GM13977 (cell line): Measurements from ENCODE around the gene ALDH18A1.
"Not testable (repeated sequence)": the region's sequence is repeated elsewhere in the genome, so short reads cannot be mapped to it uniquely, and the experiment has no call there.

Source experiments
- DNase-seq: peaks from one replicate; pipeline ENCODE4 v3.0.0; 2012; ENCODE audit warnings: low spot score
- in situ Hi-C: fragments of 300-500 bp; cut with MboI; formaldehyde crosslinking; loops from one replicate; pipeline ENCODE4 v1.12.0; 2022; ENCODE audit warnings: low sequenced_read_pairs, low pct_unique_long_range_greater_than_20kb, mixed read lengths, inconsistent platforms; ENCODE audit not compliant: unreplicated experiment
- TF ChIP-seq, protein P1 (sequence below): IDR thresholded peaks from 2 replicates; pipeline ENCODE4 v1.5.1; 2012; ENCODE audit warnings: mild to moderate bottlenecking, control low read depth; ENCODE audit not compliant: insufficient read depth; ENCODE audit errors: extremely low read depth, missing control alignments

Gene ALDH18A1

GRCh38 chr10:95691281-95691680, 34.8 kb upstream of the ALDH18A1 start:
- TF ChIP-seq, protein P1, sequence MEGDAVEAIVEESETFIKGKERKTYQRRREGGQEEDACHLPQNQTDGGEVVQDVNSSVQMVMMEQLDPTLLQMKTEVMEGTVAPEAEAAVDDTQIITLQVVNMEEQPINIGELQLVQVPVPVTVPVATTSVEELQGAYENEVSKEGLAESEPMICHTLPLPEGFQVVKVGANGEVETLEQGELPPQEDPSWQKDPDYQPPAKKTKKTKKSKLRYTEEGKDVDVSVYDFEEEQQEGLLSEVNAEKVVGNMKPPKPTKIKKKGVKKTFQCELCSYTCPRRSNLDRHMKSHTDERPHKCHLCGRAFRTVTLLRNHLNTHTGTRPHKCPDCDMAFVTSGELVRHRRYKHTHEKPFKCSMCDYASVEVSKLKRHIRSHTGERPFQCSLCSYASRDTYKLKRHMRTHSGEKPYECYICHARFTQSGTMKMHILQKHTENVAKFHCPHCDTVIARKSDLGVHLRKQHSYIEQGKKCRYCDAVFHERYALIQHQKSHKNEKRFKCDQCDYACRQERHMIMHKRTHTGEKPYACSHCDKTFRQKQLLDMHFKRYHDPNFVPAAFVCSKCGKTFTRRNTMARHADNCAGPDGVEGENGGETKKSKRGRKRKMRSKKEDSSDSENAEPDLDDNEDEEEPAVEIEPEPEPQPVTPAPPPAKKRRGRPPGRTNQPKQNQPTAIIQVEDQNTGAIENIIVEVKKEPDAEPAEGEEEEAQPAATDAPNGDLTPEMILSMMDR: no peak
- in situ Hi-C loops: no loop called here
- no peak for DNase-seq

DNA sequence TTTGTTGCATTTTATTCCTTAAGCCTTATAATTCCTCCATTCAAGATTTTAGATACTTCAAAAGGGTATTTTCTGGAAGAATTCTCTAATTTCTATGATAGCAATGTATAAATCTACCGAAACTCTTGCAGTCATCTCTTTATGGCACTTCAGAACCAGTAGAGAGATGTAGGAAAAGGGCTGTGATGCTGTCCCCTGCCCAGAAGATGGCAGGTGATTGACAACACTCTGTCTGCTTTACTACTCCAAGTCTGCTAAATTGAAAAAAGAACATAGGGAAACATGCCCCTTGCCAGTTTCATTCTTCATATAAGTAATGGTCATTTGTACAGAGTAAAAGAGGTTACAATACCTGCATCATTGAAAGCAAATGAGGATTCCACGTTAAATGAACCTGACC, 32.1 kb upstream of the ALDH18A1 start:
- DNase-seq: no peak
- in situ Hi-C loops: no loop called here
- TF ChIP-seq, protein P1: no peak

- DNase-seq: no peak
- in situ Hi-C loops: no loop called here
- TF ChIP-seq, protein P1: no peak
Measured at GRCh38 chr10:95683966-95684365, 27.5 kb upstream of the ALDH18A1 start.

- TF ChIP-seq, protein P1: no peak
- in situ Hi-C loops: no loop called here
- no peak for DNase-seq
Measured at GRCh38 chr10:95675403-95676116, 19.0 kb upstream of the ALDH18A1 start.

DNA sequence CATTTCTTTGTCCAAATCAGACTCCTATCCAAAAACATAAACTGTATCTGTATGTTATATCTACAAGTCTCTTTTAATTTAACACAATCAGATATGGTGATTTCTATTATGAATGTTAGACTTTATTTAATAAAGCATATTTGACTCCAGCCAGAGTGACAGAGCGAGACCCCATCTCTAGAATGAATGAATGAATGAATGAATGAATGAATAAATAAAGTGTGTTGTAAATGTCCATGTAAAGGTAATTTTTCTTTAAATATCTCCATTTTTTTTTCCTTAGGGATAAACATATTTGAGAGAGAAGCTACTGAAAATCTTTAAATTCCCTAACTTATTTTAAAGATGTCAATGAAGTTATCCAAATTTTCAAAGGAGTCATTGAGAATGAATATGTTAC, 18.1 kb upstream of the ALDH18A1 start:
- in situ Hi-C loops: no loop called here
- TF ChIP-seq, protein P1: no peak
- DNase-seq: no peak

- DNase-seq, in situ Hi-C loops: not testable (repeated sequence)
Measured at GRCh38 chr10:95672641-95673040, 16.1 kb upstream of the ALDH18A1 start.

- no peak for DNase-seq
- in situ Hi-C loops: no loop called here
- TF ChIP-seq, protein P1: no peak
Measured at GRCh38 chr10:95664543-95664942, 8.0 kb upstream of the ALDH18A1 start.
